Vagina (tissue), 2 donors: ENCODE data around the gene F2RL3. TPM values are rescaled to one million over a fixed set of nuclear protein-coding genes. Genes with fewer than 3 reads are reported as not detected.

ENCODE experiments used
- DNase-seq, 2 donors: peaks; one replicate each; pipeline ENCODE4 v3.0.0-alpha.2; 2017; ENCODE audit errors: extremely low spot score in 2 of 2
- H3K27ac ChIP-seq: fragments of 200-600 bp; sonication (generic); one replicate; pipeline ENCODE4 v1.5.1; 2019
- H3K27me3 ChIP-seq: fragments of 200-600 bp; sonication (generic); one replicate; pipeline ENCODE4 v1.5.1; 2019
- H3K36me3 ChIP-seq, 2 donors: fragments of 200-600 bp; sonication (generic); one replicate each; pipeline ENCODE4 v1.5.1; 2017 to 2019
- H3K4me1 ChIP-seq: fragments of 200-600 bp; sonication (generic); one replicate; pipeline ENCODE4 v1.5.1; 2019
- H3K4me3 ChIP-seq, 2 donors: fragments of 200-600 bp; sonication (generic); 1 replicate in 1 of 2; 2 replicates in 1 of 2; pipeline ENCODE4 v1.5.1; 2016 to 2019
- H3K9me3 ChIP-seq: fragments of 200-600 bp; sonication (generic); one replicate; pipeline ENCODE4 v1.5.1; 2019
- CTCF ChIP-seq, 3 experiments: fragments of 450-650 bp in 2 of 3; fragments of 200-600 bp in 1 of 3; sonication (generic) in 1 of 3; IDR thresholded peaks; one replicate each; pipeline ENCODE4 v1.5.1; 2017 to 2019; ENCODE audit warnings: antibody characterized with exemption in 3 of 3, mild to moderate bottlenecking in 2 of 3, moderate library complexity in 2 of 3
- POLR2A ChIP-seq, 2 donors: fragments of 450-650 bp; IDR thresholded peaks; one replicate each; pipeline ENCODE4 v1.6.1; 2017; ENCODE audit warnings: antibody characterized with exemption in 2 of 2, mild to moderate bottlenecking in 2 of 2, moderate library complexity in 2 of 2
- POLR2AphosphoS5 ChIP-seq, 2 donors: sonication (generic); formaldehyde crosslinking; IDR thresholded peaks; one replicate each; pipeline ENCODE4 v1.9.0; 2017; ENCODE audit warnings: antibody characterized with exemption in 2 of 2, mild to moderate bottlenecking in 2 of 2, low read depth in 1 of 2; ENCODE audit not compliant: insufficient read depth in 1 of 2
- intact Hi-C: fragments of 100-400 bp; cut with DNase I; formaldehyde crosslinking; loops from one replicate; pipeline ENCODE4 v1.15.1; 2023
- small RNA-seq: library from RNA; depleted of rRNA; stranded (forward); fragments of <200 nt; gene quantifications from one replicate; pipeline ENCODE3, GENCODE V24; 2016
- total RNA-seq: library from RNA; depleted of rRNA; stranded (reverse); fragments of >200 nt; gene quantifications from one replicate; pipeline ENCODE4 v1.2.3, GENCODE V29; 2016

Gene F2RL3
- total RNA-seq, 1 donor from 2014 or later, result 8.3 TPM

GRCh38 chr19:16940626-16941025 lies 51.8 kb downstream of the F2RL3 start:
- no peaks in the 10 kb centered on the region for H3K4me1 ChIP-seq
- TF ChIP-seq POLR2AphosphoS5 (IDR thresholded peaks at IDR 0.05; ENCODE audit: insufficient read depth in 1 of 2, low read depth in 1 of 2) (no peak), CTCF (IDR thresholded peaks at IDR 0.05) (no peak), POLR2A (IDR thresholded peaks at IDR 0.05) (no peak)
- H3K4me3 ChIP-seq, result no peak overlapping the region
- no peak overlapping the region for H3K27ac ChIP-seq
- no peaks in the 10 kb centered on the region for H3K9me3 ChIP-seq
- H3K27me3 ChIP-seq, result no peaks in the 10 kb centered on the region
- DNase-seq, result no peak
- no peaks in the 10 kb centered on the region for H3K36me3 ChIP-seq
- intact Hi-C loops, result no loop called here

Small RNA genes within 50 kb of the gene (small RNA-seq; reads per million reads assigned to genes)
- not detected for gene RN7SL823P
- not detected for gene RN7SL835P

Other genes starting within 250 kb of the F2RL3 start
- 75.1 TPM for gene SMIM7, start 228.9 kb upstream of the F2RL3 start, total RNA-seq
- 4.7 TPM for gene TMEM38A, start 227.9 kb upstream of the F2RL3 start, total RNA-seq
- 0.98 TPM for gene NWD1, start 169.2 kb upstream of the F2RL3 start, total RNA-seq
- 68.5 TPM for gene SIN3B, start 59.6 kb upstream of the F2RL3 start, total RNA-seq
- gene CPAMD8, start 137.8 kb downstream of the F2RL3 start, total RNA-seq, result 16.0 TPM
- 4.7 TPM for gene HAUS8, start 186.5 kb downstream of the F2RL3 start, total RNA-seq
- 100 TPM for gene MYO9B, start 186.8 kb downstream of the F2RL3 start, total RNA-seq